GM12878 (cell line): Measurements from ENCODE around the gene CDH4.

Experiments used
- MEF2A ChIP-seq: IDR thresholded peaks from 2 replicates; pipeline ENCODE4 v1.6.1; 2011; ENCODE audit warnings: low read depth, mild to moderate bottlenecking, low read length, moderate library complexity; ENCODE audit not compliant: insufficient read depth
- SMARCA5 ChIP-seq: fragments of 450-650 bp; IDR thresholded peaks from 2 replicates; pipeline ENCODE4 v1.6.1; 2017; ENCODE audit warnings: mild to moderate bottlenecking

DNA sequence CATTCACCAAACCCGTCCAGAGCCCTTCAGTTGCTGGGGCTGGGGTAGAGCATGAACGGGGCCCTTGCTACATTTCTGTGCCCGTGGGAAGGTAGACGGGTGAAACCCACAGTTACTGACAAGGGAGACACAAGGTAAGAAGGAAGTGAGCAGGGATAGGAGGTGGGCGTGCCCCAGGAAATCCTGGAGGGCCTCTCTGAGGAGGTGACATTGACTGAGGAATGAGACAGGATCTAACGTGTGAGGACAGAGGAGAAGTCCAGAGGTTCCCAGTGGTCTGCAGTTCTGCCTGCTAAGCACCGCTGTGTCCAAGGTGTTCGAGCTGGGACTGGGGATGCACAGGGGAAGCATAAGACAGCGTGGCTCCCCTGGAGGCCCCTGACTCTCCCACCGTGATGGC is 378.8 kb downstream of the CDH4 start:
- no peak for TF ChIP-seq SMARCA5
- TF ChIP-seq MEF2A = no peak
